K562 (cell line): ENCODE measurements around the gene USP24. TPM values are rescaled to one million over a fixed set of nuclear protein-coding genes. Genes with fewer than 3 reads are reported as not detected.

Experiments
- DNMT1 ChIP-seq: fragments of 450-650 bp; IDR thresholded peaks from 2 replicates; pipeline ENCODE4 v1.6.1; 2016; ENCODE audit warnings: antibody characterized with exemption, mild to moderate bottlenecking
- EP400 ChIP-seq: fragments of 450-650 bp; IDR thresholded peaks from 2 replicates; pipeline ENCODE4 v1.6.1; 2017; ENCODE audit warnings: antibody characterized with exemption, mild to moderate bottlenecking, moderate library complexity
- MYC ChIP-seq, 2 experiments: fragments of 250-450 bp in 1 of 2; sonication (Bioruptor Pico) in 1 of 2; IDR thresholded peaks; 2 replicates each; pipeline versions ENCODE4 v1.5.1 to v1.6.1; 2012 to 2021; ENCODE audit warnings: low read depth in 2 of 2, borderline replicate concordance in 1 of 2, improper control_type of control experiment in 1 of 2, low read length in 1 of 2, mild to moderate bottlenecking in 1 of 2, moderate library complexity in 1 of 2
- NR2C2 ChIP-seq, 2 experiments: fragments of 200-800 bp in 1 of 2; sonication (Bioruptor generic) in 1 of 2; sonication (generic) in 1 of 2; formaldehyde crosslinking in 1 of 2; IDR thresholded peaks; 2 replicates each; pipeline versions ENCODE4 v1.6.1 to v1.8.0; 2016 to 2022; ENCODE audit warnings: mild to moderate bottlenecking in 1 of 2, missing compliant biosample characterization in 1 of 2, missing genetic modification characterization in 1 of 2, missing genetic modification reagents in 1 of 2
- PCBP1 ChIP-seq: fragments of 200-400 bp; formaldehyde crosslinking; IDR thresholded peaks from 2 replicates; pipeline ENCODE4 v1.6.1; 2018; ENCODE audit warnings: mild to moderate bottlenecking, low read depth, low read length; ENCODE audit not compliant: poor library complexity, severe bottlenecking
- RBM22 ChIP-seq: fragments of 200-400 bp; formaldehyde crosslinking; IDR thresholded peaks from 2 replicates; pipeline ENCODE4 v1.6.1; 2018; ENCODE audit warnings: low read length, low read depth; ENCODE audit not compliant: poor library complexity, severe bottlenecking
- RUNX1 ChIP-seq: sonication (generic); IDR thresholded peaks from 2 replicates; pipeline ENCODE4 v1.6.1; 2016; ENCODE audit warnings: antibody characterized with exemption, low read depth
- SAP30 ChIP-seq: fragments of 200-600 bp; sonication (generic); IDR thresholded peaks from 2 replicates; pipeline ENCODE4 v1.6.1; 2012; ENCODE audit warnings: borderline replicate concordance, low read depth, mild to moderate bottlenecking, moderate library complexity, low read length, control low read depth, inconsistent platforms; ENCODE audit not compliant: insufficient read depth, poor library complexity, severe bottlenecking
- TAF7 ChIP-seq: fragments of 450-650 bp; IDR thresholded peaks from 2 replicates; pipeline ENCODE4 v1.6.1; 2016; ENCODE audit warnings: missing genetic modification characterization, missing compliant biosample characterization
- ZKSCAN3 ChIP-seq: fragments of 250-450 bp; sonication (Bioruptor Pico); IDR thresholded peaks from 2 replicates; pipeline ENCODE4 v1.4.0; 2020
- ZNF253 ChIP-seq: fragments of 250-450 bp; sonication (Bioruptor Pico); conservative IDR thresholded peaks from 2 replicates; pipeline ENCODE4 v1.6.1; 2021; ENCODE audit warnings: mild to moderate bottlenecking
- polyA plus RNA-seq, 8 experiments: library from polyadenylated mRNA; depleted of rRNA in 4 of 8; stranded (reverse) in 5 of 8; unstranded in 3 of 8; fragments of >200 nt; fragmentation: Nextera tagmentation in 2 of 8; fragmentation: Illumina TruSeq in 1 of 8; extraction: Ambion mirVana in 2 of 8; extraction: Trizol in 1 of 8; gene quantifications; 2 replicates each; pipeline versions ENCODE4 v1.2.1 to v1.2.3, GENCODE V29; 2011 to 2014; ENCODE audit warnings: inconsistent platforms in 1 of 8, missing spikeins in 1 of 8
- total RNA-seq, 7 experiments: library from RNA; depleted of rRNA in 6 of 7; stranded (reverse); fragments of >200 nt in 6 of 7; fragmentation: Illumina TruSeq in 2 of 7; extraction: Trizol in 2 of 7; gene quantifications; 2 replicates each; pipeline versions ENCODE4 v1.2.1 to v1.2.3, GENCODE V29; 2011 to 2021; ENCODE audit warnings: low replicate concordance in 1 of 7
- TF ChIP-seq, protein P1 (sequence below): sonication (generic); formaldehyde crosslinking; IDR thresholded peaks from 2 replicates; pipeline ENCODE4 v1.4.0; 2020; ENCODE audit warnings: mild to moderate bottlenecking, missing genetic modification reagents
- TF ChIP-seq, protein P2 (sequence below): fragments of 450-650 bp; formaldehyde crosslinking; IDR thresholded peaks from 2 replicates; pipeline ENCODE4 v1.4.0; 2022; ENCODE audit warnings: missing genetic modification characterization
- TF ChIP-seq, protein P3 (sequence below), 2 experiments: IDR thresholded peaks in 1 of 2; conservative IDR thresholded peaks in 1 of 2; 2 replicates each; pipeline ENCODE4 v1.6.1; 2016; ENCODE audit warnings: low read depth in 2 of 2, mild to moderate bottlenecking in 1 of 2, missing compliant biosample characterization in 1 of 2, missing genetic modification characterization in 1 of 2, moderate library complexity in 1 of 2
- TF ChIP-seq, protein P4 (sequence below), 3 experiments: fragments of 200-800 bp in 1 of 3; sonication (Bioruptor generic) in 1 of 3; sonication (generic) in 1 of 3; formaldehyde crosslinking in 1 of 3; IDR thresholded peaks; 2 replicates each; pipeline versions ENCODE4 v1.6.1 to v1.8.0; 2016 to 2022; ENCODE audit warnings: mild to moderate bottlenecking in 2 of 3, missing compliant biosample characterization in 2 of 3, missing genetic modification characterization in 2 of 3, missing genetic modification reagents in 1 of 3

The USP24 gene
- total and polyA plus RNA-seq, 9 of the 15 experiments (the other 6 are each of a cell fraction or from before 2014, with no cell fraction given) = 7.7 to 62.6 (median 36.8) TPM

DNA sequence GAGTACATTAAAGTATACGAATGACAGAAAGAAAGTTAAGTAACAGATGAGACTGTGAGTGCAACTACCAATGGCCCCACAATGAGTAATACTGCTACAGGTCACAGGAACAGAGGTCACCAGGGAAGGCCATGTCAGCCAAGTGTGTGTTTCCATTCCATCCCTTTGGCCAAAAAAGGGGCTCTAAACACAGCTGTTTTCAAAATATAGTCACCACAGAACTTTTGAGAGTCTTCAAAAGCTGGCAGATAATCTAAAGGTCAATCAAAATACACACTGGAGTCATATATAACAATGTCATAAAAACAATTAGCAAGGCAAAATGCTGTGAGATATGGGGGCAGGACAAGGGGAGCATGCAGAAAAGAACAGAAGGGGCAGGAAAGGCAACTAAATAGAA is 10.2 kb downstream of the USP24 start (continued):
- no peak for TF ChIP-seq MYC (IDR thresholded peaks at IDR 0.05; ENCODE audit: low read depth, low read length)
- no peak for TF ChIP-seq MYC (CRISPR knock-in tag; IDR thresholded peaks at IDR 0.05; ENCODE audit: borderline replicate concordance, low read depth)
- no peak for TF ChIP-seq TAF7 (tag)
- no peak for TF ChIP-seq SAP30
- no peak for TF ChIP-seq NR2C2 (CRISPR knock-in tag; IDR thresholded peaks at IDR 0.05)
- peak; percentile 88 for TF ChIP-seq NR2C2 (tag; IDR thresholded peaks at IDR 0.05)
- TF ChIP-seq, protein P1, sequence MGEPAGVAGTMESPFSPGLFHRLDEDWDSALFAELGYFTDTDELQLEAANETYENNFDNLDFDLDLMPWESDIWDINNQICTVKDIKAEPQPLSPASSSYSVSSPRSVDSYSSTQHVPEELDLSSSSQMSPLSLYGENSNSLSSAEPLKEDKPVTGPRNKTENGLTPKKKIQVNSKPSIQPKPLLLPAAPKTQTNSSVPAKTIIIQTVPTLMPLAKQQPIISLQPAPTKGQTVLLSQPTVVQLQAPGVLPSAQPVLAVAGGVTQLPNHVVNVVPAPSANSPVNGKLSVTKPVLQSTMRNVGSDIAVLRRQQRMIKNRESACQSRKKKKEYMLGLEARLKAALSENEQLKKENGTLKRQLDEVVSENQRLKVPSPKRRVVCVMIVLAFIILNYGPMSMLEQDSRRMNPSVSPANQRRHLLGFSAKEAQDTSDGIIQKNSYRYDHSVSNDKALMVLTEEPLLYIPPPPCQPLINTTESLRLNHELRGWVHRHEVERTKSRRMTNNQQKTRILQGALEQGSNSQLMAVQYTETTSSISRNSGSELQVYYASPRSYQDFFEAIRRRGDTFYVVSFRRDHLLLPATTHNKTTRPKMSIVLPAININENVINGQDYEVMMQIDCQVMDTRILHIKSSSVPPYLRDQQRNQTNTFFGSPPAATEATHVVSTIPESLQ (CRISPR knock-in tag) = no peak
- no peak for TF ChIP-seq ZKSCAN3 (CRISPR knock-in tag)
- no peak for TF ChIP-seq ZNF253 (CRISPR knock-in tag)
- TF ChIP-seq PCBP1 = no peak
- TF ChIP-seq, protein P2, sequence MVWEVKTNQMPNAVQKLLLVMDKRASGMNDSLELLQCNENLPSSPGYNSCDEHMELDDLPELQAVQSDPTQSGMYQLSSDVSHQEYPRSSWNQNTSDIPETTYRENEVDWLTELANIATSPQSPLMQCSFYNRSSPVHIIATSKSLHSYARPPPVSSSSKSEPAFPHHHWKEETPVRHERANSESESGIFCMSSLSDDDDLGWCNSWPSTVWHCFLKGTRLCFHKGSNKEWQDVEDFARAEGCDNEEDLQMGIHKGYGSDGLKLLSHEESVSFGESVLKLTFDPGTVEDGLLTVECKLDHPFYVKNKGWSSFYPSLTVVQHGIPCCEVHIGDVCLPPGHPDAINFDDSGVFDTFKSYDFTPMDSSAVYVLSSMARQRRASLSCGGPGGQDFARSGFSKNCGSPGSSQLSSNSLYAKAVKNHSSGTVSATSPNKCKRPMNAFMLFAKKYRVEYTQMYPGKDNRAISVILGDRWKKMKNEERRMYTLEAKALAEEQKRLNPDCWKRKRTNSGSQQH (CRISPR knock-in tag) = no peak
- TF ChIP-seq, protein P3, sequence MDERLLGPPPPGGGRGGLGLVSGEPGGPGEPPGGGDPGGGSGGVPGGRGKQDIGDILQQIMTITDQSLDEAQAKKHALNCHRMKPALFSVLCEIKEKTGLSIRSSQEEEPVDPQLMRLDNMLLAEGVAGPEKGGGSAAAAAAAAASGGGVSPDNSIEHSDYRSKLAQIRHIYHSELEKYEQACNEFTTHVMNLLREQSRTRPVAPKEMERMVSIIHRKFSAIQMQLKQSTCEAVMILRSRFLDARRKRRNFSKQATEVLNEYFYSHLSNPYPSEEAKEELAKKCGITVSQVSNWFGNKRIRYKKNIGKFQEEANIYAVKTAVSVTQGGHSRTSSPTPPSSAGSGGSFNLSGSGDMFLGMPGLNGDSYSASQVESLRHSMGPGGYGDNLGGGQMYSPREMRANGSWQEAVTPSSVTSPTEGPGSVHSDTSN (CRISPR knock-in tag; IDR thresholded peaks at IDR 0.05; ENCODE audit: low read depth) = no peak
- TF ChIP-seq, protein P3 (tag; conservative IDR thresholded peaks at IDR 0.05; ENCODE audit: low read depth) = peak; percentile 54; the same call in 1 of the 2 replicates
- TF ChIP-seq, protein P4, sequence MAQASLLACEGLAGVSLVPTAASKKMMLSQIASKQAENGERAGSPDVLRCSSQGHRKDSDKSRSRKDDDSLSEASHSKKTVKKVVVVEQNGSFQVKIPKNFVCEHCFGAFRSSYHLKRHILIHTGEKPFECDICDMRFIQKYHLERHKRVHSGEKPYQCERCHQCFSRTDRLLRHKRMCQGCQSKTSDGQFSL (CRISPR knock-in tag; IDR thresholded peaks at IDR 0.05) = no peak
- TF ChIP-seq, protein P4 (tag; IDR thresholded peaks at IDR 0.05) = no peak
- no peak for TF ChIP-seq EP400
- TF ChIP-seq DNMT1 = no peak
- no peak for TF ChIP-seq RUNX1
- TF ChIP-seq RBM22 = no peak
